ENCODE data around the gene PLIN4. TPM values are rescaled to one million over a fixed set of nuclear protein-coding genes. Genes with fewer than 3 reads are reported as not detected.
A peak's percentile ranks its signal among the peaks of the same experiment; 100 is the strongest.

The PLIN4 gene
- total and polyA plus RNA-seq, 9 of the 15 experiments (the other 6 are each of a cell fraction or from before 2014, with no cell fraction given) = 0.04 to 0.16 (median 0.07) TPM; not detected in 3

- TF ChIP-seq HMG20A (CRISPR knock-in tag; conservative IDR thresholded peaks at IDR 0.05) = no peak
- TF ChIP-seq ZFP36 (IDR thresholded peaks at IDR 0.05; ENCODE audit: low read depth, low read length, partially characterized antibody) = no peak
- TF ChIP-seq ZNF444 (CRISPR knock-in tag; IDR thresholded peaks at IDR 0.05) = no peak
- no peak for TF ChIP-seq ZNF436 (CRISPR knock-in tag; IDR thresholded peaks at IDR 0.05)
- TF ChIP-seq ZNF324 (CRISPR knock-in tag; IDR thresholded peaks at IDR 0.05) = no peak
- no peak for TF ChIP-seq ZNF280B (CRISPR knock-in tag; IDR thresholded peaks at IDR 0.05)
- no peak for TF ChIP-seq PYGO2 (tag; IDR thresholded peaks at IDR 0.05)
- no peak for TF ChIP-seq IRF2 (CRISPR knock-in tag; IDR thresholded peaks at IDR 0.05)
- TF ChIP-seq FOXP4 (CRISPR knock-in tag; IDR thresholded peaks at IDR 0.05; ENCODE audit: borderline replicate concordance) = no peak
- TF ChIP-seq ZBTB5 (IDR thresholded peaks at IDR 0.05) = no peak
- TF ChIP-seq BRCA1 (IDR thresholded peaks at IDR 0.05) = no peak
- TF ChIP-seq BRCA1 (CRISPR knock-in tag; IDR thresholded peaks at IDR 0.05) = no peak
- no peak for TF ChIP-seq NUFIP1 (IDR thresholded peaks at IDR 0.05; ENCODE audit: partially characterized antibody)
- TF ChIP-seq HSF4 (CRISPR knock-in tag; IDR thresholded peaks at IDR 0.05; ENCODE audit: borderline replicate concordance) = no peak
- no peak for TF ChIP-seq HMGXB4 (CRISPR knock-in tag; IDR thresholded peaks at IDR 0.05)
- TF ChIP-seq WHSC1 (IDR thresholded peaks at IDR 0.05; ENCODE audit: low read length) = no peak
- no peak for TF ChIP-seq PHTF2 (CRISPR knock-in tag; IDR thresholded peaks at IDR 0.05)
- TF ChIP-seq FOXA1 (IDR thresholded peaks at IDR 0.05; ENCODE audit: borderline replicate concordance) = no peak
- TF ChIP-seq FOXP1 (CRISPR knock-in tag; IDR thresholded peaks at IDR 0.05) = no peak
- TF ChIP-seq CXXC5 (CRISPR knock-in tag; IDR thresholded peaks at IDR 0.05) = peak; percentile 88
- peak; percentile 59; the same call in 1 of the 2 replicates for TF ChIP-seq MTA3 (IDR thresholded peaks at IDR 0.05; ENCODE audit: borderline replicate concordance)
- no peak for TF ChIP-seq ZNF707 (CRISPR knock-in tag; conservative IDR thresholded peaks at IDR 0.05)
- no peak for TF ChIP-seq IFI16 (CRISPR knock-in tag; IDR thresholded peaks at IDR 0.05)
These were observed 46.7 kb downstream of the PLIN4 start (continued) for GRCh38 chr19:4471403-4472173.

All from K562 (cell line).